ENCODE measurements around the gene DTNBP1.
"Not testable (repeated sequence)": the region's sequence is repeated elsewhere in the genome, so short reads cannot be mapped to it uniquely, and the experiment has no call there.

Gene DTNBP1

GRCh38 chr6:15666896-15667295 lies 4.1 kb upstream of the DTNBP1 start:
- DNase-seq: not testable (repeated sequence)

- no peak for DNase-seq
Measured at GRCh38 chr6:15665237-15665636, 2.4 kb upstream of the DTNBP1 start.

- DNase-seq: no peak
Measured at GRCh38 chr6:15663130-15663871, 473 bp upstream of the DTNBP1 start.

GRCh38 chr6:15661853-15662325 lies 939 bp downstream of the DTNBP1 start:
- DNase-seq: no peak

GRCh38 chr6:15659181-15659580 lies 3.6 kb downstream of the DTNBP1 start:
- DNase-seq: no peak

- no peak for DNase-seq
Measured at GRCh38 chr6:15658181-15658744, 4.6 kb downstream of the DTNBP1 start.

- no peak for DNase-seq
Measured at GRCh38 chr6:15657290-15657689, 5.5 kb downstream of the DTNBP1 start.

- DNase-seq: no peak
Measured at GRCh38 chr6:15656145-15656544, 6.7 kb downstream of the DTNBP1 start.

GRCh38 chr6:15654250-15654649 lies 8.6 kb downstream of the DTNBP1 start:
- DNase-seq: no peak

GRCh38 chr6:15653581-15653980 lies 9.2 kb downstream of the DTNBP1 start:
- DNase-seq: no peak

GRCh38 chr6:15650004-15650559 lies 12.7 kb downstream of the DTNBP1 start:
- DNase-seq: not testable (repeated sequence)

GRCh38 chr6:15644904-15645303 lies 17.9 kb downstream of the DTNBP1 start:
- DNase-seq: no peak

GRCh38 chr6:15643542-15643941 lies 19.3 kb downstream of the DTNBP1 start:
- no peak for DNase-seq

GRCh38 chr6:15642276-15642675 lies 20.6 kb downstream of the DTNBP1 start:
- DNase-seq: no peak

GRCh38 chr6:15638373-15638772 lies 24.5 kb downstream of the DTNBP1 start:
- no peak for DNase-seq

- DNase-seq: no peak
Measured at GRCh38 chr6:15631432-15631831, 31.4 kb downstream of the DTNBP1 start.

GRCh38 chr6:15630202-15630601 lies 32.6 kb downstream of the DTNBP1 start:
- no peak for DNase-seq

GRCh38 chr6:15629487-15629886 lies 33.3 kb downstream of the DTNBP1 start:
- no peak for DNase-seq

GRCh38 chr6:15628499-15629131 lies 34.2 kb downstream of the DTNBP1 start:
- no peak for DNase-seq

GRCh38 chr6:15627821-15628220 lies 35.0 kb downstream of the DTNBP1 start:
- no peak for DNase-seq

- DNase-seq: no peak
Measured at GRCh38 chr6:15626878-15627674, 35.8 kb downstream of the DTNBP1 start.

- DNase-seq: no peak
Measured at GRCh38 chr6:15626160-15626559, 36.7 kb downstream of the DTNBP1 start.
